Activated CD4-positive, alpha-beta T cell treated with anti-CD3 and anti-CD28 coated beads, Interleukin-2, amount 10 ng/mL, durations not matched to agents 7 days and 5 days (primary cell): ENCODE data around the gene RGS6. TPM values are rescaled to one million over a fixed set of nuclear protein-coding genes. Genes with fewer than 3 reads are reported as not detected.

Experiments
- CTCF ChIA-PET: fragments of 350-600 bp; sonication (Branson Sonifier 250); formaldehyde crosslinking; loops from one replicate; lab custom pipeline; 2021; ENCODE audit warnings: antibody characterized with exemption; lab: Charles Lee
- POLR2A ChIA-PET: fragments of 350-600 bp; sonication (Branson Sonifier 250); formaldehyde crosslinking; loops from one replicate; lab custom pipeline; 2021; ENCODE audit warnings: antibody characterized with exemption; lab: Charles Lee
- DNase-seq: peaks from one replicate; pipeline ENCODE4 v3.0.0-alpha.2; 2020
- H3K27ac Mint-ChIP-seq: one replicate; pipeline ENCODE4 v1.8.0; 2021; ENCODE audit warnings: mild to moderate bottlenecking, moderate library complexity, mixed read lengths
- H3K27me3 Mint-ChIP-seq: one replicate; pipeline ENCODE4 v1.8.0; 2021; ENCODE audit warnings: mixed read lengths
- H3K36me3 Mint-ChIP-seq: one replicate; pipeline ENCODE4 v1.8.0; 2021; ENCODE audit warnings: low read depth, mixed read lengths
- H3K4me1 Mint-ChIP-seq: one replicate; pipeline ENCODE4 v1.8.0; 2021; ENCODE audit warnings: mixed read lengths
- H3K4me3 Mint-ChIP-seq: one replicate; pipeline ENCODE4 v1.8.0; 2021; ENCODE audit warnings: mild to moderate bottlenecking, moderate library complexity, mixed read lengths
- H3K9me3 Mint-ChIP-seq: one replicate; pipeline ENCODE4 v1.8.0; 2021; ENCODE audit warnings: mixed read lengths
- total RNA-seq, 2 experiments: library from RNA; stranded (reverse); gene quantifications; one replicate each; pipeline ENCODE4 v1.2.3, GENCODE V29; 2021

RGS6 gene
- total RNA-seq, 2 experiments from 2014 or later, result 1.4 TPM

DNA sequence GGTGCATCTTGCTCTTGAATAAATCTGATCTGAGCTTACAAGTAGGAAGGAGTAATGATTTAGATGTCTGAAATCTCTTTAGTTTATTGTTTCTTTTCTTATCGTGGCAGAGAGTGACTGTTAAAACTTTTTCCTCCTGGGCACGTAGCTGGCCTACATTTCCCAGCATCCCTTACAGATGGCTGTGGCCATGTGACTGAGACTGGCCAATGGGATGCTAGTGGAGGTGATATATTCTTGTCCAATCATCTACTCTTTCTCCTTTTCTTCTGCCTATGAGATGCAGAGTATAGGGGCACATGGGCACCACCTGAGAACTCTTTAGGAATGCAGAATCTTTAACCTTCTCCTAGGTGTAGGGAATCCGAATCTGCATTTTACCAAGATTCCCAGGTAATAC lies 237.3 kb downstream of the RGS6 start:
- Mint-ChIP-seq H3K27me3 (peaks cover 14% of the 10 kb centered on the region), H3K4me3 (no peak overlapping the region), H3K27ac (no peak overlapping the region), H3K4me1 (no peaks in the 10 kb centered on the region), H3K9me3 (no peaks in the 10 kb centered on the region), H3K36me3 (no peaks in the 10 kb centered on the region)
- ChIA-PET POLR2A (no interaction called here), CTCF (no interaction called here)
- no peak for DNase-seq

DNA sequence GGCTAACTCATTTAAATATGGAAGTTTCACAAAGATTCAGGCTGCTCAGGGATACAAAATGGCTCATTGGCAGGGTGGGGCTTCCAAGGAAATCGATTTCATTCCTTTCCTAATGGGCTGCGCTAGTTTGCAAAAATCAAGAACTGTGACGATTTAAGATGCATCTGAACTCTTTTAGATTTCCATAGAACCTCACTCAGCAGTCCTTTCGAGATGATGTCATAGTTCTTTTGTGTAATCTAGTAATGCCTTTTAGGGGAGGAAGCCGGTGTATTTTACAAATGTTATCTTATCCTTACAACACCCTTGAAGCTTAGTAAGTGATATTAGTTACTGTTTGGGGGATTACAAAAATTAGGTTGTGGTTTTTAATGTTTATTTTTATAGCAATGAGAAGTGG lies 239.8 kb downstream of the RGS6 start:
- H3K27ac Mint-ChIP-seq, result no peak overlapping the region
- H3K27me3 Mint-ChIP-seq, result peaks cover 9% of the 10 kb centered on the region
- CTCF ChIA-PET, result no interaction called here
- no peaks in the 10 kb centered on the region for H3K36me3 Mint-ChIP-seq
- no peak overlapping the region for H3K4me3 Mint-ChIP-seq
- DNase-seq, result no peak
- POLR2A ChIA-PET, result no interaction called here
- no peaks in the 10 kb centered on the region for H3K4me1 Mint-ChIP-seq
- no peaks in the 10 kb centered on the region for H3K9me3 Mint-ChIP-seq

DNA sequence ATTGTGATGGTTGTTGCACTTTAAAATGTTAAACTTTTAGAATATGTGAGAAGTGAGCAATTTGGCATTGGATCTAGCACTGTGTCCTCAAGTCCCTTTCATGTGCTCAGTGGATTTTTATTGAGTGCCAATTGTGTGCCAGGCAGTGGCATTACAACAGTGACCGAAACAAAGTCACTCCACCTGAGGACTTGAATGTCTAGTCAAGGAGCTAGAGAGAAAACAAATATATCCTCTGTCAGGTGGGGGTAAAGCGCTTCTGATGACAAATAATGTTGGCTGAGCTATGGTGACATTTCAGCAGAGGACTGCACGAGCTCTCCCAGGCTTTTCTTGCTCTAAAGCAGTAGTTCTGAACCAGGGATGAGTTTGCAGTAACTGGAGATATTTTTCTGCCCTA lies 240.4 kb downstream of the RGS6 start:
- ChIA-PET POLR2A (no interaction called here), CTCF (no interaction called here)
- Mint-ChIP-seq H3K4me3 (no peak overlapping the region), H3K36me3 (no peaks in the 10 kb centered on the region), H3K27me3 (peaks cover 8% of the 10 kb centered on the region), H3K4me1 (no peaks in the 10 kb centered on the region), H3K9me3 (no peaks in the 10 kb centered on the region), H3K27ac (no peak overlapping the region)
- DNase-seq, result no peak

DNA sequence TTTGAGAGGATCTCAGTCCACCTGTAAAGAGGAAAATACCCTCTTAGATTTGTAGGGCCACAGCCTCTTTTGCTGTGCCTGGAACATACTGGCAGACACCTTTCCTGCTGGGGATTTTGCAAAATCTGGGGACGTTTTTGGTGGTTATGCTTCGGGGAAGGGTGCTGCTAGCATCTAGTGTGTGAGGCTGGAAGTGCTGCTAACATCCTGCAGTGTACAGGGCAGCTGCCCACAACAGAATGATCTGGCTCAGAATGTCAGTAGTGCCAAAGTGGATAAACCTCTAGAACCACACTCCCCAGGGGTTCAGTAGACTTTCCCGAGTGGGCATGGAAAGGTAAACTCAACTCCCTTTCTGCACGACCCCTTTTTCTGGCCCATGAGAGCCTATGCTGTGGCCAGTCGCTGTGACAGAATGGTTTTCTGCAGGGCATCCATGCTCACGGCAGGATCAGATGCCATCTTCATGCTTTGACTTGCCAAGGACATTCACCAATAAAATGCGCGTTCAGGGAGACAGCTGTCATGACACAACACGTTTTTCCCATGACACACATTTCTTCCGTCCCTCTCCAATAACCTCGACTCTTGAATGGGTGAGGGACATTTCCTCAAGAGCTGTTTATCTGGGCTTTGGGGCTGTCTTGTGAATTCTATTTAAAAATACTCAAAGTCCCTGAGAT lies 240.9 kb downstream of the RGS6 start:
- POLR2A ChIA-PET, result no interaction called here
- Mint-ChIP-seq H3K9me3 (no peaks in the 10 kb centered on the region), H3K4me1 (no peaks in the 10 kb centered on the region), H3K27ac (no peak overlapping the region), H3K27me3 (peaks cover 8% of the 10 kb centered on the region), H3K4me3 (no peak overlapping the region), H3K36me3 (no peaks in the 10 kb centered on the region)
- no peak for DNase-seq
- CTCF ChIA-PET, result no interaction called here

DNA sequence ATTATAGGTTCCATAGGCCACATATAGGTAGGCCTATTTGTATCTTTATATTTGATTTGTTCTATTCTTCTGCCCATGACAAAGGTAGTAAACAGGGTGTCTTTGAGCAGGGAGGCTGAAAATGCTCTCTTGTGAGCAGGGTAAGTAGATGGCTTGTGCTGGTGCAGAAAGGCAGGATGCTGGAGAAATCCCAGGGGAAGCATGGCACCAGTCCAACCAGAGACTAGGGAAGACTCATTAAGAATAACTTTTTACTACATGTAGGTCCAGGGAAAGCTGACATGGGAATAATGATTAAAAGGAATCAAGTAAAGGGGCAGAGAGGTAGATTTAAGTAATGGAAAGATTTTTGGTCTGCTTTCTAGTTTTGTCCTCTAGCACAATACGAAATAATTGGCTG lies 245.0 kb downstream of the RGS6 start:
- DNase-seq, result no peak
- ChIA-PET CTCF (no interaction called here), POLR2A (no interaction called here)
- Mint-ChIP-seq H3K36me3 (no peaks in the 10 kb centered on the region), H3K27ac (no peak overlapping the region), H3K4me1 (no peaks in the 10 kb centered on the region), H3K4me3 (no peak overlapping the region), H3K9me3 (peaks cover 7% of the 10 kb centered on the region), H3K27me3 (peaks cover 6% of the 10 kb centered on the region)

DNA sequence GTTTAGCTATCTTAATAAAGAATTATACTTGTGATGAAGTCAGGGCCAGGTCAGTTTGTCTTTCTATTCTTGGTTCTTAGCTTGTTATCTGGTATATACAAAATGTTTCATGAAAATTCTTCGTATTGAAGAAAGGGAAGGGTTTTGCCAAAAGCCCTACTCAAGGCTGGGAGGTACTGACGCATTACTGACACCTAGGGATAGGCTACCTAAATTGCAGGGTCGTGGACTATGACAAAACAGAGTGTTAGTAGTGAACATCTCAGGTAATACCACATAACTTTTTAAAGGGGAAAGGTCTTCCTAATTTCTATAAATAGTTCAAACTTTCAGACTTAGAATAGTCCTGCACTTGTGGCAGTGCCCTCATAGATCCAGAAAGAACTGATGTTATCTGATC lies 246.3 kb downstream of the RGS6 start:
- peaks cover 8% of the 10 kb centered on the region for H3K27me3 Mint-ChIP-seq
- H3K9me3 Mint-ChIP-seq, result peaks cover 7% of the 10 kb centered on the region
- CTCF ChIA-PET, result no interaction called here
- POLR2A ChIA-PET, result no interaction called here
- no peak overlapping the region for H3K27ac Mint-ChIP-seq
- H3K36me3 Mint-ChIP-seq, result no peaks in the 10 kb centered on the region
- DNase-seq, result no peak
- no peak overlapping the region for H3K4me3 Mint-ChIP-seq
- peaks cover 5% of the 10 kb centered on the region for H3K4me1 Mint-ChIP-seq

DNA sequence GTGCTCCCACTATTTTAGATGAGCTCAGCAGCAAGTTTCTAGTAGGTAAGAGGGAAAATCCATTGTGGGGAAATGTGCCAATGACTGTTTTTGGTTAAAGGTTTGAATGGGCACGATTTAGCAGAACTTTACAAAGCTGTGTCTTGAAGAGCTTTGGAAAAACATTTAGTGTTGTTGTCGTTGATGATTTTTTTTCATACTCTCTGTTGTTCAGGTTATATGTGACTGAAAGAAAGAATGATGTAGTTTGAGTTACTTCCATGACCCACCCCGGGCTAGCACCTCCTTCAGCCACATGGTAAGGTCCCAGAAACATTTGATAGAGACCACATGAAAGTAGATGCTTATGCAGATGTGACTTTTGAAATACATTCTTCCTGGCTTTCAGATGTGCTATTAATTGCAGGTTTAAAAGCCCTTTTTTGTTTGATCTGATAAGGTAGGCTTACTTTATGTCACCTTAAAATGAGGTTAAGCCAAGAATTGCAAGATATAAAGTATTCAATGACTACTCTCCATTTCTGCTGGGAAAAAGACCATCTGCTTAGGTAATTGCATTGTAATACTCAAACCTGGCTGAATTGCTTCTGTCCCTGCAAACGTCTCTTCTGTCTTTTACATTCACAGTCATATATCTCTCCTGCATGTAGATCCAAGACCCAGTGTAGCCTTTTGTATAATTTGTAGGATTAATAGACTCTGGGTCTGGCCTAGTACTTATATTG lies 250.6 kb downstream of the RGS6 start:
- ChIA-PET POLR2A (no interaction called here), CTCF (no interaction called here)
- no peak overlapping the region for H3K4me3 Mint-ChIP-seq
- DNase-seq, result no peak
- H3K27ac Mint-ChIP-seq, result no peak overlapping the region
- H3K9me3 Mint-ChIP-seq, result peaks cover 7% of the 10 kb centered on the region
- H3K36me3 Mint-ChIP-seq, result no peaks in the 10 kb centered on the region
- H3K4me1 Mint-ChIP-seq, result peaks cover 5% of the 10 kb centered on the region
- H3K27me3 Mint-ChIP-seq, result peaks cover 14% of the 10 kb centered on the region

DNA sequence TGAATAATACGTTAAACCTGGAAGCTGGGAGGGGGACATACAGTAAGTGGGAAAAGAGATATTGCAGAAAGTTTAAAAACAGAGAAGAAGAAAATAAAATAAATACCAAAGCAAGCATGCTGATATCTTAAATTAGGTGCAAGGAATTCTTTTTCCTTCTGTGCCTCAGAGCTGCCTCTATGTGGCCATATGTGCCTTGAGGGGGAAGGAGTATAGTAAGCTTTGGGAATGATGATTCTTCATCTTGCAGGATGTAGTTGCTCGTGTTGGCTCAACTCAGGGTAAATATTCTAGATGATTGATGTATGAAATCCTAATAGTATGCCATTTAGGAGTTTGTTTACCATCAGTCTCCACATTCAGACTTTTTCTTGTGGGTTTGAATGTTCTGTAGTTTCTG lies 251.4 kb downstream of the RGS6 start:
- H3K36me3 Mint-ChIP-seq, result no peaks in the 10 kb centered on the region
- DNase-seq, result no peak
- CTCF ChIA-PET, result interaction anchor here (0.9 kb wide), 1 partner anchor 9 kb away, joined by 3 read pairs; no protein-coding TSS in a partner anchor
- peaks cover 14% of the 10 kb centered on the region for H3K27me3 Mint-ChIP-seq
- POLR2A ChIA-PET, result no interaction called here
- no peak overlapping the region for H3K4me3 Mint-ChIP-seq
- H3K9me3 Mint-ChIP-seq, result peaks cover 5% of the 10 kb centered on the region
- H3K4me1 Mint-ChIP-seq, result peaks cover 5% of the 10 kb centered on the region
- no peak overlapping the region for H3K27ac Mint-ChIP-seq

DNA sequence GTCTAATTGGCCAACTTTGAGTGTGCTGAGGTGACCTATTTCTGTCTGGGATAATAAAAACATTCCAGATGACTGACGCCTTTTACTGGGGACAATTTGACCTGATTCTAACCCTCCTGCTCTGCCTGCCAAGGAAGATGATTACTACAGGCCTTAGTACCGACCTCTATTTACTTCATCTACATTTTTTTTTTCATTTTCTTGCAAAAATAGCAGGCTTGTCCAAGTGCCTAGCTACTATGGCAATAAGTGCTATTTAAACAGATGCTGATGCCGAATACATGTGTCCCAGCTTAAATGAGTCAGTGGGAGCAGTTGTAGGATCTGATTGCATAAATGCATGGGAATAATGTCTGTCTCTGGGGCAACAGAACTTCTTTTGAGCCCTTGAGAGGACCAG lies 254.3 kb downstream of the RGS6 start:
- H3K9me3 Mint-ChIP-seq, result no peaks in the 10 kb centered on the region
- H3K27ac Mint-ChIP-seq, result no peak overlapping the region
- ChIA-PET POLR2A (no interaction called here), CTCF (interaction anchor here (0.6 kb wide), 1 partner anchor 885 kb away, joined by 3 read pairs; no protein-coding TSS in a partner anchor)
- peaks cover 8% of the 10 kb centered on the region for H3K27me3 Mint-ChIP-seq
- H3K4me1 Mint-ChIP-seq, result peaks cover 5% of the 10 kb centered on the region
- no peaks in the 10 kb centered on the region for H3K36me3 Mint-ChIP-seq
- no peak for DNase-seq
- no peak overlapping the region for H3K4me3 Mint-ChIP-seq

DNA sequence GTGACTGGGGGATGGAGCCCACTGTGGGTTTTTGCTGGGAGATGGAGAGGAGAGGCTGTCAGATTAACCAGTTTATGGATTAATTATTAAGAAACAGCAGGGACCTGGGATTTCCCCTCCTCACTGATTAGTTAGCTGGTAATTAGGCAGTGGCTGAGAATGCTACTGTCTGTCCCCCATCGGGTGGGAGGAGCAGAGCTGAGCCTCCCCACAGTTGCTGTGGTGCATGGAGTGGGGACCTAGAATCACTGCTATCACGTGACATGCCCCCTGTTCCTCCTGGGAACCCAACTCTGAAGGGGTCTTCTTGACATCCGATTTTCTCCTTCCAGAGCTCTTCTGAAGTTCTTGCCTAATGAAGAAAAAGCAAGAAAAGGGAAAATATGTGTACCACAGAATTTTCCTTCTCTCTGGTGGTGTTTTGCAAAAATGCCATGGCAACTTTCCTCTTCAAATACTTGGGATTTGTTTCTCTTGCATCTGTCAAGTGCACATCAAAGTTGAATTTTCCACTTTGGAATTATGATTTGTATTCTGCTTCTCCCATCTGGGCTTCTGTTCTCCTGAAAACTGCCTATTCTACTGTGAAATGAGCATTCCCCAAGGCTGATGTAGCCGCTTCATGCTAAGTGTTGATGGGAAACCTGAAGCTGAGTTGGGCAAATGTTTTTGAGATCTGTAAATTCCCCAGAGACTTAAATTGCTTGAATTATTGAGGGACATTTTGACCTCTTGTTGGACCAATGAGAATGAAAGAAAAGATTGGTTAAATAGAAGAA lies 264.2 kb downstream of the RGS6 start:
- Mint-ChIP-seq H3K27ac (no peak overlapping the region), H3K27me3 (peaks cover under 1% of the 10 kb centered on the region), H3K36me3 (no peaks in the 10 kb centered on the region), H3K9me3 (no peaks in the 10 kb centered on the region), H3K4me1 (no peaks in the 10 kb centered on the region), H3K4me3 (no peak overlapping the region)
- ChIA-PET CTCF (no interaction called here), POLR2A (no interaction called here)
- DNase-seq, result no peak

DNA sequence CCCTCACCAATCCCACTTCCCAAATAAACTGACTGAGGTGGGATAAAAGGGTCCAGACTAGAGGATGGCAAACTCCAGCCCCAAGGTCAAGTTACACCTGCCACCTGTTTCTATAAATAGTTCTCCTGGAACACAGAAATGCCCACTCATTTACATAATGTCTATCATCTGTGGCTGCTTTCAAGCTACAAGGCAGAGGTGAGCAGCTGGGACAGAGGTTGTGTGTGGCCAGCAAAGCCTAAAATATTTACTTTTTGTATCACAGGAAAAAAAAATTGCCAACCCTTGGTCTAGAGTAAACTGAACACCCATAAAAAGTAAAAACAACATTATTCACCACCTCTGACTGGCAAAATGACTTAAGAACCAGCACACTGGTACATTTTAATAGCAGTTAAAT lies 269.4 kb downstream of the RGS6 start:
- ChIA-PET POLR2A (no interaction called here), CTCF (no interaction called here)
- Mint-ChIP-seq H3K9me3 (no peaks in the 10 kb centered on the region), H3K4me3 (no peak overlapping the region), H3K27ac (no peak overlapping the region), H3K27me3 (peaks cover 8% of the 10 kb centered on the region), H3K4me1 (no peaks in the 10 kb centered on the region), H3K36me3 (no peaks in the 10 kb centered on the region)
- DNase-seq, result no peak

DNA sequence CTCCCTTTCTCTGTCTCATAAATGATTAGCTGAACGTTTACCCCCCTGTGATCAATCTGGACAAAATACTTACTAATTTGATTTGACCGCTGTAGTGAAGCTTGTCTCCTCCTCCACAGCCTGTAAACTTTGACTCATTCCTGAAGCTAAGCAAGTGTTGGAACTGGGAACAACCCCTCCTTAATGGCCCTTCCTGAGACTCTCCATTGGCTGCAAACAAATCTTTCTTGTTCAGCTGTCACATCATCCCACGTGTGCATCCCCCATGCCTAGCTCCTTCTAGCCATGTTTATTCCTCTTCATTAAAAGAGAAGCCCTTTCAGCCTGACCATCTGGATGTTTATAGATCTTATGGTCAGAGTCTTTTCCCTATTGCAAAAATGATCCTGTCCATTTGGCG lies 281.2 kb downstream of the RGS6 start:
- no peak overlapping the region for H3K27ac Mint-ChIP-seq
- ChIA-PET CTCF (interaction anchor here (0.6 to 0.8 kb wide), 2 partner anchors 501 to 1309 kb away, joined by 3 read pairs; no protein-coding TSS in a partner anchor), POLR2A (no interaction called here)
- H3K4me1 Mint-ChIP-seq, result no peaks in the 10 kb centered on the region
- peaks cover 9% of the 10 kb centered on the region for H3K27me3 Mint-ChIP-seq
- no peak for DNase-seq
- no peak overlapping the region for H3K4me3 Mint-ChIP-seq
- no peaks in the 10 kb centered on the region for H3K36me3 Mint-ChIP-seq
- no peaks in the 10 kb centered on the region for H3K9me3 Mint-ChIP-seq

DNA sequence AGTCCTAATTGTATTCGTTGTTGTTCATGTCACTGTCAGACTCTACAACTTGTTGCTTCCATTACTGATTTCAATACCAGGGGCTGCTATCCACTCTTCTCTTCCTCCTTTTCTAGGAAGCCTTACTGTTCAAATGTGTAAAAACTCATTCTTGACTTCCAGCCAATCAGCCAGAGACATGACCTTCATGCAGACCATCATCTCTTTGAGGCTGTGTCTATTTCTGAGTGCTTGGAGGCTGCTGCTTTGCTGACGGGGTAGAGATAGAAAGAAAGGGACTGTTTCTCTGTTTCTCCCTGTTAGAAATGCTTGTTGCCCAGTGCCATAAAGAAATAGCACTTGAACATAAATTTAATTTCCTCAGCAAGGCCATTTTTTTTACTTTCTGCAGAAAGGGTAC lies 282.9 kb downstream of the RGS6 start:
- no peak for DNase-seq
- CTCF ChIA-PET, result no interaction called here
- H3K27ac Mint-ChIP-seq, result no peak overlapping the region
- no peak overlapping the region for H3K4me3 Mint-ChIP-seq
- no peaks in the 10 kb centered on the region for H3K9me3 Mint-ChIP-seq
- no peaks in the 10 kb centered on the region for H3K4me1 Mint-ChIP-seq
- POLR2A ChIA-PET, result no interaction called here
- H3K27me3 Mint-ChIP-seq, result peaks cover 9% of the 10 kb centered on the region
- H3K36me3 Mint-ChIP-seq, result no peaks in the 10 kb centered on the region
